ENCODE data around the gene GLIS2. TPM values are rescaled to one million over a fixed set of nuclear protein-coding genes. Genes with fewer than 3 reads are reported as not detected.

The GLIS2 gene
- total RNA-seq, 1 experiment from 2014 or later = 44.2 TPM

DNA sequence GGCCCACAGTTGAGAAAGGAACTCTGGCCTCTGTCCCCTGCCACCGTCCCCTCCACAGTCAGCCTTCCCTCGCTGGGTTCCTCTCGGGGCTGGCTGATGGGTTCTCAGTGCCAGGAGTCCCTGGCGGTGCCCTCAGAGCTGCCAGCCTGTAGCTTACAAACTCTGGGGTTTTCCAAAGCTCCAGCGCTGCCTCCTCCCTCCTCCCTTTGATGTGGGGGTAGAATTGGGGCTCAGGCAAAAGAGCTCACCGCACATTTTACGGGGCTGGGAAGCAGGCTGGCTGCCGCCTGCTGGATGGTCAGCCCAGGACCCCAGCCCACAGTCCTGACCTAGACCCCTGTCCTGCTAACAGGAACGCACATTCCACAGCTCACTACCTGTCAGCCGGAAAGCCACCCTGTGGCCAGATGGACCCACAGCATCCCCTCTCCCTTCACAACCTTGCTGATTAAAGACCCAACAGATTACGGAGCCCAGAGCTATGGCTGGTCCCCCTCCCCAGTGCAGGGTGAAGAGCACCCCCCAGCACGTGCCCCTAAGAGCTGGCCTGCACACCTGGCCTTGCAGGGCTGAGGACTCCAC is 61.8 kb downstream of the GLIS2 start:
- H3K9me2 ChIP-seq (ENCODE audit: insufficient read depth) = no peaks in the 10 kb centered on the region
- ChIA-PET POLR2A (ENCODE audit: unreplicated experiment) (interaction anchor here (0.5 to 0.8 kb wide), 2 partner anchors 16 to 549 kb away, joined by 3 read pairs; no protein-coding TSS in a partner anchor), CTCF (interaction anchor here (0.6 to 2.3 kb wide), 3 partner anchors 15 to 86 kb away, joined by 4 to 9 read pairs (median 7); no protein-coding TSS in a partner anchor)
- no peaks in the 10 kb centered on the region for H3K36me3 ChIP-seq (ENCODE audit: low read depth)
- peaks cover 29% of the 10 kb centered on the region for H3F3A ChIP-seq (ENCODE audit: insufficient read depth, low read depth)
- H3K79me2 ChIP-seq (ENCODE audit: low read depth) = peaks cover 16% of the 10 kb centered on the region; the same call in 1 of the 2 replicates
- H3K27ac ChIP-seq = no peak overlapping the region
- TF ChIP-seq, protein P1, sequence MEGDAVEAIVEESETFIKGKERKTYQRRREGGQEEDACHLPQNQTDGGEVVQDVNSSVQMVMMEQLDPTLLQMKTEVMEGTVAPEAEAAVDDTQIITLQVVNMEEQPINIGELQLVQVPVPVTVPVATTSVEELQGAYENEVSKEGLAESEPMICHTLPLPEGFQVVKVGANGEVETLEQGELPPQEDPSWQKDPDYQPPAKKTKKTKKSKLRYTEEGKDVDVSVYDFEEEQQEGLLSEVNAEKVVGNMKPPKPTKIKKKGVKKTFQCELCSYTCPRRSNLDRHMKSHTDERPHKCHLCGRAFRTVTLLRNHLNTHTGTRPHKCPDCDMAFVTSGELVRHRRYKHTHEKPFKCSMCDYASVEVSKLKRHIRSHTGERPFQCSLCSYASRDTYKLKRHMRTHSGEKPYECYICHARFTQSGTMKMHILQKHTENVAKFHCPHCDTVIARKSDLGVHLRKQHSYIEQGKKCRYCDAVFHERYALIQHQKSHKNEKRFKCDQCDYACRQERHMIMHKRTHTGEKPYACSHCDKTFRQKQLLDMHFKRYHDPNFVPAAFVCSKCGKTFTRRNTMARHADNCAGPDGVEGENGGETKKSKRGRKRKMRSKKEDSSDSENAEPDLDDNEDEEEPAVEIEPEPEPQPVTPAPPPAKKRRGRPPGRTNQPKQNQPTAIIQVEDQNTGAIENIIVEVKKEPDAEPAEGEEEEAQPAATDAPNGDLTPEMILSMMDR (conservative IDR thresholded peaks at IDR 0.05) = no peak
- TF ChIP-seq EZH2 (IDR thresholded peaks at IDR 0.05; ENCODE audit: low read depth) = no peak
- intact Hi-C loops (cut with micrococcal nuclease; ENCODE audit: unreplicated experiment) = loop anchor here (5.0 kb wide), 2 partner anchors 105 to 570 kb away; partner anchors contain the start of gene TFAP4
- H3K4me2 ChIP-seq = no peak overlapping the region
- no peak for DNase-seq
- no peaks in the 10 kb centered on the region for H3K27me3 ChIP-seq (ENCODE audit: insufficient read depth, low read depth)
- no peak overlapping the region for H3K4me3 ChIP-seq
- peaks cover 41% of the 10 kb centered on the region for H3K4me1 ChIP-seq (replicated peaks; ENCODE audit: insufficient read depth)
- no TSS peak for BruUV-seq (replicated peaks)
- peaks cover 18% of the 10 kb centered on the region; the same call in 1 of the 2 replicates for H4K20me1 ChIP-seq (ENCODE audit: insufficient read depth)
- no peak overlapping the region for H2AFZ ChIP-seq
- H3K9me3 ChIP-seq (ENCODE audit: insufficient read depth, low read depth) = no peaks in the 10 kb centered on the region

DNA sequence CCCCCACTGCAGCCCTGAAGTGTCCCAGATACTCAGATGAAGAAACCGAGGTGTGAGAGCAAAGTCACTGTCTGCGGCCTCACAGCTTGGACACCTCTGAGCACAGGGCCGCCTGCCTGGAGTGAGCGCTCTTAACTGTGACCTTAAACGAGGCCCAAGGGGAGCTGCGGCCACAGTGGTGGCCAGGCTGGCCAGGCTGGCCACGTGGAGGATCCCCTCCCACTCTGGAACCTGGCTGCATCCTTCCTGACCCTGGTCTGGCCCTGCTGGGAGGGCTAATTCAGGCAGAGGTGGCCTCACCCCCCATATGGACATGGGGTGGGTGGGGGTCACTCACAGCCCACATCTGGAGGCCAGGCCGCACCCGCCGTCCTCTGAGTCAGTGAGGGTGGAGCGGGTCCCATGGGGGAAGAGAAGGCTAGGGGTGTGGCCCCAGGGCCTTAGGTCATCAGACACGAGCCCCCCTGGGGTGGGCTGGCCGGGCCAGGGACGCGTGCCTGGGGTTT is 62.3 kb downstream of the GLIS2 start:
- Histone ChIP-seq H3K4me1 (replicated peaks; ENCODE audit: insufficient read depth) (peaks cover 35% of the 10 kb centered on the region), H3K79me2 (ENCODE audit: low read depth) (peaks cover 11% of the 10 kb centered on the region; the same call in 1 of the 2 replicates), H4K20me1 (ENCODE audit: insufficient read depth) (peaks cover 14% of the 10 kb centered on the region; the same call in 1 of the 2 replicates), H3K9me2 (ENCODE audit: insufficient read depth) (no peaks in the 10 kb centered on the region), H3K4me3 (no peak overlapping the region), H3F3A (ENCODE audit: insufficient read depth, low read depth) (peaks cover 27% of the 10 kb centered on the region), H2AFZ (no peak overlapping the region), H3K4me2 (no peak overlapping the region), H3K27me3 (ENCODE audit: insufficient read depth, low read depth) (no peaks in the 10 kb centered on the region), H3K36me3 (ENCODE audit: low read depth) (no peaks in the 10 kb centered on the region), H3K27ac (no peak overlapping the region), H3K9me3 (ENCODE audit: insufficient read depth, low read depth) (no peaks in the 10 kb centered on the region)
- BruUV-seq (replicated peaks) = no TSS peak
- intact Hi-C loops (cut with micrococcal nuclease; ENCODE audit: unreplicated experiment) = loop anchor here (5.0 kb wide), 2 partner anchors 106 to 569 kb away; partner anchors contain the start of gene TFAP4
- no peak for DNase-seq
- POLR2A ChIA-PET (ENCODE audit: unreplicated experiment) = interaction anchor here (1.1 kb wide), 1 partner anchor 14 kb away, joined by 5 read pairs; no protein-coding TSS in a partner anchor
- no peak for TF ChIP-seq EZH2 (IDR thresholded peaks at IDR 0.05; ENCODE audit: low read depth)
- TF ChIP-seq, protein P1 (conservative IDR thresholded peaks at IDR 0.05) = no peak
- CTCF ChIA-PET = interaction anchor here (0.6 to 2.3 kb wide), 3 partner anchors 15 to 178 kb away, joined by 3 to 7 read pairs (median 4); no protein-coding TSS in a partner anchor

DNA sequence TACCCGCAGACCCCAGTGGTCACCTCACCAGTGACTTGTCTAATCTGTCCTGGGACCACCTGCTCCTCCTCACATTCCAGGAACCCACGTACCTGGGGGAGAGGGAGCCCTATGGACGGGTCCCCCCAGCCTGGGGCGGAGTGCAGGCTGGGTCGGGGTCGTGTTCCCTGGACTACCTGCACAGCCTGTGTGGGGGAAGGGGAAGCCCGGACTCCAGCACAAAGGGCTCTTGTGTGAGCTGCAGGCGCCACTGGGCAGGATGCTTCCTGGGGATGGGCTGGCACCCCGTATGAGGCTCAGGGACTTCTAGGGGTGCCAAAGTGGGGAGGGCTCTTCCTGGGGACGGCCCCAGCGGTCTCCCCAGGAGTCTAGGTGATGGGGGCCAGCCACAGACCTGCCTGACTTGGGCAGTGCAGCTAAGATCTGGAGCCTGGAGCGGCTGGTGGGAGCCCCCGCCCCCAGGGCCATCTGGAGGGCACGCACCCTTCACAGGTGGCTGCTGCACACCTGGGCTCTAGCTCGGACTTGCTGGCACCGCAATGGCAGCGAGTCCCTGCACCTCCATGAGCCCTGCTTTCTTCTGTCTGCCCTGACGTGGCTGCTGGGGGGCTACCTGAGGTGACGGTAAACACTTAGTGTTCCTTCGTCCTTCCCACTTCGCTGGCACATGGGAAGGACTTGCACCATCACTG is 63.3 kb downstream of the GLIS2 start:
- no peak for DNase-seq
- Histone ChIP-seq H3K27ac (no peak overlapping the region), H3K4me2 (no peak overlapping the region), H3K36me3 (ENCODE audit: low read depth) (no peaks in the 10 kb centered on the region), H2AFZ (no peak overlapping the region), H3K9me2 (ENCODE audit: insufficient read depth) (no peaks in the 10 kb centered on the region), H3K79me2 (ENCODE audit: low read depth) (0 out of 2 replicates have a peak, but pooled peaks cover 8% of the 10 kb centered on the region), H3K27me3 (ENCODE audit: insufficient read depth, low read depth) (no peaks in the 10 kb centered on the region), H3K9me3 (ENCODE audit: insufficient read depth, low read depth) (no peaks in the 10 kb centered on the region), H3F3A (ENCODE audit: insufficient read depth, low read depth) (peaks cover 20% of the 10 kb centered on the region), H4K20me1 (ENCODE audit: insufficient read depth) (peaks cover 14% of the 10 kb centered on the region; the same call in 1 of the 2 replicates), H3K4me1 (replicated peaks; ENCODE audit: insufficient read depth) (peaks cover 26% of the 10 kb centered on the region), H3K4me3 (no peak overlapping the region)
- ChIA-PET CTCF (interaction anchor here (0.6 to 2.3 kb wide), 3 partner anchors 14 to 396 kb away, joined by 3 to 7 read pairs (median 3); no protein-coding TSS in a partner anchor), POLR2A (ENCODE audit: unreplicated experiment) (interaction anchor here (0.7 to 1.1 kb wide), 2 partner anchors 10 to 13 kb away, joined by 4 to 5 read pairs; no protein-coding TSS in a partner anchor)
- intact Hi-C loops (cut with micrococcal nuclease; ENCODE audit: unreplicated experiment) = loop anchor here (5.0 kb wide), 2 partner anchors 107 to 568 kb away; partner anchors contain the start of gene TFAP4
- TF ChIP-seq, protein P1 (conservative IDR thresholded peaks at IDR 0.05) = no peak
- TF ChIP-seq EZH2 (IDR thresholded peaks at IDR 0.05; ENCODE audit: low read depth) = no peak
- no TSS peak for BruUV-seq (replicated peaks)

Measured in PC-9 (cell line).